Left lobe of liver (tissue), 2 donors: ENCODE data around the gene PAQR4. TPM values are rescaled to one million over a fixed set of nuclear protein-coding genes. Genes with fewer than 3 reads are reported as not detected.
A peak's percentile ranks its signal among the peaks of the same experiment; 100 is the strongest.

Source experiments
- ATAC-seq: fragments of 200-7000 bp; cut with Tn5 transposase; one replicate; pipeline ENCODE4 v1.9.1; 2020; ENCODE audit warnings: mild to moderate bottlenecking, moderate library complexity
- DNase-seq: peaks from one replicate; pipeline ENCODE4 v3.0.0-alpha.2; 2020; ENCODE audit warnings: low spot score
- total RNA-seq: library from RNA; stranded (reverse); gene quantifications from one replicate; pipeline ENCODE4 v1.2.1, GENCODE V29; 2021
- donor health status: DM: no; HTN: no; CAD: no; lungs with moderate emphysema.
- donor health status: DM: no; HTN: yes; CAD: no.

PAQR4 gene
- total RNA-seq, 1 donor from 2014 or later: 1.5 TPM

DNA sequence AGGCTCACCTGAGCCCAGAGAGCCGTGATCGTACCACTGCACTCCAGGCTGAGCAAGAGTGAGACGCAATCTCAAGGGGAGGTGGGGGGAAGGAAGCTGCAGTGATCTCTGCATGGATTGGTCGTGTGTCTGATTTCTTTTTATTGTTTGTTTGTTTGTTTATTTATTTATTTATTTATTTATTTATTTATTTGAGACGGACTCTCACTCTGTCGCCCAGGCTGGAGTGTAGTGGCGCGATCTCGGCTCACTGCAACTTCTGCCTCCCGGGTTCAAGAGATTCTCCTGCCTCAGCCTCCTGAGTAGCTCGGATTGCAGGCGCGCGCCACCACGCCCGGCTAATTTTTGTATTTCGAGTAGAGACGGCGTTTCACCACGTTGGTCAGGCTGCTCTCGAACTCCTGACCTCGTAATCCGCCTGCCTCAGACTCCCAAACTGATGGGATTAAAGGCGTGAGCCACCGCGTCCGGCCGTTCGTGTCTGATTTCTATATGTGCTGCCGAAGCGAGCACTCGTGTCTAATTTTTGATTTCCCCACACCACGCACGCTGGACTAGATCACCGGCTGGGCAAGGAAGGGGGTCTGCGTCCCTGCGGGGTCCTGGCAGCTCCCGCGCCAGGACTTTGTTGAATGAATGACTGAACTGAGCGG, 50.6 kb downstream of the PAQR4 start:
- no peak for DNase-seq
- no peak for ATAC-seq

DNA sequence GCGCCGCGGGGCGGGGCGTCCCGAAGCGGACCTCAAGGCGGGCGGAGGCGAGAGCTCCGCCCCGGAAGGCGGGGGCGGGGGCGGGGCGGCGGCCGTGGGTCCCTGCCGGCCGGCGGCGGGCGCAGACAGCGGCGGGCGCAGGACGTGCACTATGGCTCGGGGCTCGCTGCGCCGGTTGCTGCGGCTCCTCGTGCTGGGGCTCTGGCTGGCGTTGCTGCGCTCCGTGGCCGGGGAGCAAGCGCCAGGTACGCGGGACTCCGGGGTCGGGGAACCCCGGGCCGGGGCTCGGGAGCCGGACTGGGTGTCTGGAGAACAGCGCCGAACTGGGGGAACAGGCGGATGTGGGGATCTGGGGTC, 51.1 kb downstream of the PAQR4 start, which contains the start of gene TNFRSF12A:
Gene TNFRSF12A, plus strand, starts transcription at position 122 of the 357 bp plus-strand sequence. Its CDS starts 30 bp downstream, at position 152.
- peak; percentile 69 for ATAC-seq
- DNase-seq: peak; percentile 82

DNA sequence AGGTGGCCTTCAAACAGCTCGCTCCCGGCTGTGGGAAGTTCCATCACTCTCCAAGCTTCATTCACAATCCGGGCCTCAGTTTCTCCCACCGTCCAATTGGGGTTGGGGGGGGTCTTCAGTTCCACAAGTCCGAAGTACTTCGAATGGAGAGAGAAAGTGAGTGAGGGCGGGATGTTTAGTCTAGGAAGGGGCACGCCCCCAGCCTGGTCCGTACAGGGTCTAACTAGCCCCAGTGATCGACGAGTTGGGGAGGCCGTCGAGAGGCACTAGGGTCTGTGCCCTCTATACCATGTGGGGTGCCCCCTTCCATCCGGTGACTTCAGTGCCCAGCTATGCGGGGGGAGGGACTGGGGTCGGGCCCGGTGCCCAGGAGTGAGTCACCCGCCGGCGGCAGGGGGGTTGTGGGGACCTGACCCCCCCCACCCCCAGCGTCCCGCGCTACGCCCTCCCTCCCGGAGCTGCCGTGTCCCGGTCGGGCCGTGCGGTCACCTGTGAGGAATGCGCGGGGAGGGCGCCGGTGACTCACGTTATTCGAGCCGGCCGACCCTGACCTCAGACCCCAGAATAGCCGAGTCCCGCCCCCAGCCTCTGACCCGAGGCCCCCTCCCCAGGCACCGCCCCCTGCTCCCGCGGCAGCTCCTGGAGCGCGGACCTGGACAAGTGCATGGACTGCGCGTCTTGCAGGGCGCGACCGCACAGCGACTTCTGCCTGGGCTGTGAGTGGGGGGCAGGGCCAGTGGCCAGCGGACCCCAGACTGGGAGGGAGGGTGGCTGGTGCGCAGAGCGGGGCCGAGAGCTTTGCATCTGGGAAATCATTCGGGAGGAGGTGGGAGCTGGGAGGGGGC, 51.7 kb downstream of the PAQR4 start:
- peak; percentile 13 for ATAC-seq
- no peak for DNase-seq

DNA sequence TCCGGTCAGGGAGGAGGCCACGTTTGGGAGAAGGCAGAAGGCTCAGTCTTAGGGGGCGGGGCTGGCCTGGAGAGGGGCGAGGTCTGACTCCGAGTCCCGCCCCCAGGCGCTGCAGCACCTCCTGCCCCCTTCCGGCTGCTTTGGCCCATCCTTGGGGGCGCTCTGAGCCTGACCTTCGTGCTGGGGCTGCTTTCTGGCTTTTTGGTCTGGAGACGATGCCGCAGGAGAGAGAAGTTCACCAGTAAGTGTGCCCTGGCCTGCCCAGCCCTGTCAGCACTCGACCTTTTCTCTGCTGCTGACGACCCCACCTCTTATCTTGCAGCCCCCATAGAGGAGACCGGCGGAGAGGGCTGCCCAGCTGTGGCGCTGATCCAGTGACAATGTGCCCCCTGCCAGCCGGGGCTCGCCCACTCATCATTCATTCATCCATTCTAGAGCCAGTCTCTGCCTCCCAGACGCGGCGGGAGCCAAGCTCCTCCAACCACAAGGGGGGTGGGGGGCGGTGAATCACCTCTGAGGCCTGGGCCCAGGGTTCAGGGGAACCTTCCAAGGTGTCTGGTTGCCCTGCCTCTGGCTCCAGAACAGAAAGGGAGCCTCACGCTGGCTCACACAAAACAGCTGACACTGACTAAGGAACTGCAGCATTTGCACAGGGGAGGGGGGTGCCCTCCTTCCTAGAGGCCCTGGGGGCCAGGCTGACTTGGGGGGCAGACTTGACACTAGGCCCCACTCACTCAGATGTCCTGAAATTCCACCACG, 52.5 kb downstream of the PAQR4 start:
- ATAC-seq (peak; percentile 54), DNase-seq (peak; percentile 77)

- DNase-seq: no peak
- no peak for ATAC-seq
These were observed 53.1 kb downstream of the PAQR4 start for GRCh38 chr16:3022208-3022683.

DNA sequence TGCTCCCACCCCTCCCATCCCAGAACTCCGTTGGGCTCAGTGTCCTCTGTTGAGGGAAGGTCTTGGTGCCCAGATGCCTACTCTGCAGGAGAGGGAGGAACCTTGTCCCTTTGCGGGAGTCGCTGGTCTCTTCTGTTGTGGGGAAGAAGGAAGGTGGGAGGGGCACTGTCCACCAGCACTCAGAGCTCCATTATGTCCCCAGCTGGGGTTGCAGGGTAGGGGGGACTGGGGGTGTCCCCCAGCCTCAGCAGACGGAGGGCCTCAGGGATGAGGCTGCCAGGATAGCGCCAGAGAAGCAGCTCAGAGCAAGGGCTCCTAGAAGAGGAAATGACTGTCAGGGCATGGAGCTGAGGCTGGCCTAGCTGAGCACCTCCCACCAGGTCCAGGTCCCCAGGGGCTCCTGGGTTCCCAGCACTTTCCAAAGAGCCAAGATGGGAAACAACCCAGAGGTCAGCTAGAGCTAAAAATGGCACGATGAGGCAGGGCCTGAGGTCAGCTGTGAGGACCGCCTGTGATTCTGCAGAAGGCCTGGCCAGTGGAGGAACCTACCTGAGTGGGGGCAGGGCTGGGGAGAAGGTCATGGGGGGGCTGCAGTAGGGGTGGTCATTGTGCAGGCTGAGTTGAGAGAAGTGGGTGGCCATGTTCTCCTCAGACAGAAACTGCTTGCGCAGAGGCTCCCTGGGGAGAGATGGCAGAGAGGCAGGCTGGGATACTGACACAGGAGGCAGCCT, 53.7 kb downstream of the PAQR4 start:
- no peak for DNase-seq
- no peak for ATAC-seq

Other genes starting within 250 kb of the PAQR4 start
- gene PRSS27, start 249.1 kb upstream of the PAQR4 start, total RNA-seq: 0.45 TPM
- gene SRRM2, start 216.7 kb upstream of the PAQR4 start, total RNA-seq: 378 TPM
- gene ELOB, start 192.1 kb upstream of the PAQR4 start, total RNA-seq: 117 TPM
- gene PRSS33, start 181.8 kb upstream of the PAQR4 start, total RNA-seq: not detected
- not detected for gene PRSS41, start 170.9 kb upstream of the PAQR4 start, total RNA-seq
- gene PRSS21, start 152.1 kb upstream of the PAQR4 start, total RNA-seq: not detected
- not detected for gene ZG16B, start 139.0 kb upstream of the PAQR4 start, total RNA-seq
- 0.70 TPM for gene PRSS22, start 111.2 kb upstream of the PAQR4 start, total RNA-seq
- 5.9 TPM for gene FLYWCH2, start 86.1 kb upstream of the PAQR4 start, total RNA-seq
- gene FLYWCH1, start 57.4 kb upstream of the PAQR4 start, total RNA-seq: 18.8 TPM
- gene KREMEN2, start 5.1 kb upstream of the PAQR4 start, total RNA-seq: not detected
- gene PKMYT1, start 11.1 kb downstream of the PAQR4 start, total RNA-seq: 0.98 TPM
- 1.5 TPM for gene CLDN9, start 43.6 kb downstream of the PAQR4 start, total RNA-seq
- 0.96 TPM for gene CLDN6, start 48.8 kb downstream of the PAQR4 start, total RNA-seq
- 4.3 TPM for gene TNFRSF12A, start 51.0 kb downstream of the PAQR4 start, total RNA-seq
- 11.2 TPM for gene HCFC1R1, start 54.6 kb downstream of the PAQR4 start, total RNA-seq
- 9.6 TPM for gene THOC6, start 54.7 kb downstream of the PAQR4 start, total RNA-seq
- 0.58 TPM for gene BICDL2, start 67.6 kb downstream of the PAQR4 start, total RNA-seq
- 0.96 TPM for gene MMP25, start 77.2 kb downstream of the PAQR4 start, total RNA-seq
- 172 TPM for gene IL32, start 96.3 kb downstream of the PAQR4 start, total RNA-seq
- 0.10 TPM for gene ZSCAN10, start 129.9 kb downstream of the PAQR4 start, total RNA-seq
- gene ZNF205, start 143.2 kb downstream of the PAQR4 start, total RNA-seq: 7.0 TPM
- gene ZNF213, start 165.7 kb downstream of the PAQR4 start, total RNA-seq: 2.7 TPM
- gene OR1F1, start 218.9 kb downstream of the PAQR4 start, total RNA-seq: not detected